Stimulated activated CD4-positive, alpha-beta T cell treated with anti-CD3 and anti-CD28 coated beads, Interleukin-15, amount 100 ng/mL, for 24 hours (primary cell): Measurements from ENCODE around the gene CTIF.

Source experiments
- DNase-seq: peaks from one replicate; pipeline ENCODE4 v3.0.0-alpha.2; 2020

CTIF gene

GRCh38 chr18:48842259-48843061 is 303.6 kb downstream of the CTIF start:
- DNase-seq, result peak; percentile 32

GRCh38 chr18:48843162-48843561 is 304.3 kb downstream of the CTIF start:
- no peak for DNase-seq

- no peak for DNase-seq
Measured at GRCh38 chr18:48843596-48843995, 304.8 kb downstream of the CTIF start.

GRCh38 chr18:48844271-48844670 is 305.4 kb downstream of the CTIF start:
- no peak for DNase-seq

GRCh38 chr18:48845174-48845573 is 306.3 kb downstream of the CTIF start:
- DNase-seq, result no peak

GRCh38 chr18:48846423-48846932 is 307.6 kb downstream of the CTIF start:
- DNase-seq, result no peak

GRCh38 chr18:48847807-48848486 is 309.1 kb downstream of the CTIF start:
- no peak for DNase-seq

GRCh38 chr18:48848641-48849143 is 309.9 kb downstream of the CTIF start:
- DNase-seq, result no peak

GRCh38 chr18:48850822-48851598 is 312.2 kb downstream of the CTIF start:
- no peak for DNase-seq

GRCh38 chr18:48851599-48851960 is 312.7 kb downstream of the CTIF start:
- DNase-seq, result no peak

GRCh38 chr18:48852292-48852691 is 313.5 kb downstream of the CTIF start:
- no peak for DNase-seq

GRCh38 chr18:48852794-48853193 is 314.0 kb downstream of the CTIF start:
- no peak for DNase-seq

GRCh38 chr18:48853588-48853987 is 314.8 kb downstream of the CTIF start:
- no peak for DNase-seq

GRCh38 chr18:48854780-48855179 is 315.9 kb downstream of the CTIF start:
- no peak for DNase-seq

GRCh38 chr18:48855422-48856377 is 316.9 kb downstream of the CTIF start:
- DNase-seq, result no peak

- no peak for DNase-seq
Measured at GRCh38 chr18:48857023-48857694, 318.3 kb downstream of the CTIF start.

- no peak for DNase-seq
Measured at GRCh38 chr18:48858676-48859075, 319.8 kb downstream of the CTIF start.

- no peak for DNase-seq
Measured at GRCh38 chr18:48859311-48860268, 320.8 kb downstream of the CTIF start.

GRCh38 chr18:48860269-48861180 is 321.7 kb downstream of the CTIF start:
- DNase-seq, result no peak
